HepG2 (cell line): ENCODE data around the gene ANKRD29. TPM values are rescaled to one million over a fixed set of nuclear protein-coding genes. Genes with fewer than 3 reads are reported as not detected.
A peak's percentile ranks its signal among the peaks of the same experiment; 100 is the strongest.

Experiments
- ARID5B ChIP-seq: IDR thresholded peaks from 2 replicates; pipeline ENCODE4 v1.4.0; 2020; ENCODE audit warnings: mild to moderate bottlenecking, missing genetic modification reagents
- CTCF ChIP-seq: sonication (generic); formaldehyde crosslinking; IDR thresholded peaks from 2 replicates; pipeline ENCODE4 v1.5.0; 2020; ENCODE audit warnings: mild to moderate bottlenecking, missing genetic modification reagents, moderate library complexity
- HIVEP1 ChIP-seq: sonication (generic); formaldehyde crosslinking; IDR thresholded peaks from 2 replicates; pipeline ENCODE4 v1.4.0; 2020; ENCODE audit warnings: mild to moderate bottlenecking, missing genetic modification reagents
- MAFF ChIP-seq: IDR thresholded peaks from 2 replicates; pipeline ENCODE4 v1.6.1; 2011; ENCODE audit warnings: low read depth, low read length, improper control_type of control experiment
- NR2F6 ChIP-seq, 2 experiments: IDR thresholded peaks; 2 replicates each; pipeline ENCODE4 v1.6.1; 2016; ENCODE audit warnings: antibody characterized with exemption in 1 of 2, mild to moderate bottlenecking in 1 of 2
- PAXIP1 ChIP-seq: sonication (generic); formaldehyde crosslinking; conservative IDR thresholded peaks from 2 replicates; pipeline ENCODE4 v1.4.0; 2020; ENCODE audit warnings: mild to moderate bottlenecking, missing genetic modification reagents, moderate library complexity
- PPARG ChIP-seq: conservative IDR thresholded peaks from 2 replicates; pipeline ENCODE4 v1.6.1; 2016; ENCODE audit warnings: missing biosample characterization, missing genetic modification reagents
- YY1 ChIP-seq: IDR thresholded peaks from 2 replicates; pipeline ENCODE4 v1.6.1; 2011; ENCODE audit warnings: low read length, low read depth, moderate library complexity, mild to moderate bottlenecking; ENCODE audit not compliant: insufficient read depth, insufficient replicate concordance
- ZFP62 ChIP-seq: sonication (generic); formaldehyde crosslinking; IDR thresholded peaks from 2 replicates; pipeline ENCODE4 v1.4.0; 2020; ENCODE audit warnings: missing genetic modification reagents
- ZNF34 ChIP-seq: sonication (generic); formaldehyde crosslinking; IDR thresholded peaks from 2 replicates; pipeline ENCODE4 v1.4.0; 2020; ENCODE audit warnings: mild to moderate bottlenecking, missing genetic modification reagents, borderline replicate concordance
- ZNF414 ChIP-seq: sonication (generic); formaldehyde crosslinking; IDR thresholded peaks from 2 replicates; pipeline ENCODE4 v1.5.0; 2020; ENCODE audit warnings: missing genetic modification reagents
- ZNF441 ChIP-seq: sonication (generic); formaldehyde crosslinking; IDR thresholded peaks from 2 replicates; pipeline ENCODE4 v1.7.0; 2021; ENCODE audit warnings: missing genetic modification reagents, borderline replicate concordance
- polyA plus RNA-seq, 8 experiments: library from polyadenylated mRNA; depleted of rRNA in 3 of 8; stranded (reverse) in 7 of 8; unstranded in 1 of 8; fragments of >200 nt; fragmentation: Illumina TruSeq in 4 of 8; extraction: Trizol in 4 of 8; gene quantifications; 2 replicates each; pipeline versions ENCODE4 v1.2.1 to v1.2.3, GENCODE V29; 2011 to 2016; ENCODE audit warnings: low read depth in 4 of 8, missing spikeins in 1 of 8, mixed read lengths in 1 of 8; ENCODE audit not compliant: insufficient read depth in 1 of 8
- total RNA-seq, 5 experiments: library from RNA; depleted of rRNA; stranded (reverse); fragments of >200 nt; fragmentation: Illumina TruSeq; extraction: Trizol; gene quantifications; 2 replicates each; pipeline ENCODE4 v1.2.3, GENCODE V29; 2016; ENCODE audit warnings: low read depth in 1 of 5

Gene ANKRD29
- total and polyA plus RNA-seq, 2 of the 13 experiments (the other 11 are each of a cell fraction or from before 2014, with no cell fraction given) = not detected

GRCh38 chr18:23618862-23619387 lies 43.8 kb downstream of the ANKRD29 start (continued):
- peak; percentile 51; the same call in 1 of the 2 replicates for TF ChIP-seq HIVEP1
- peak; percentile 59 for TF ChIP-seq NR2F6 (IDR thresholded peaks at IDR 0.05)
- TF ChIP-seq NR2F6 (CRISPR knock-in tag; IDR thresholded peaks at IDR 0.05) = 0 out of 2 replicates have a peak, but pooled peaks have one; percentile 42
- no peak for TF ChIP-seq YY1
- no peak for TF ChIP-seq ARID5B (CRISPR knock-in tag)
- no peak for TF ChIP-seq MAFF
- no peak for TF ChIP-seq ZNF34
- TF ChIP-seq PPARG (CRISPR knock-in tag) = no peak
- TF ChIP-seq ZNF414 = no peak
- no peak for TF ChIP-seq ZNF441 (CRISPR knock-in tag)
- TF ChIP-seq ZFP62 (CRISPR knock-in tag) = no peak
- peak; percentile 40; the same call in 1 of the 2 replicates for TF ChIP-seq CTCF
- TF ChIP-seq PAXIP1 = peak; percentile 35; the same call in 1 of the 2 replicates
- TF ChIP-seq, all 625 proteins: peak for 33
